PC-3 (cell line): Measurements from ENCODE around the gene CCDC169.

Experiments used
- EZH2 ChIP-seq: fragments of 300-600 bp; sonication (generic); IDR thresholded peaks from one replicate; pipeline ENCODE4 v1.6.1; 2017; ENCODE audit warnings: antibody characterized with exemption, mild to moderate bottlenecking, low read length; ENCODE audit not compliant: unreplicated experiment
- TF ChIP-seq, protein P1 (sequence below): fragments of 300-600 bp; sonication (generic); conservative IDR thresholded peaks from 2 replicates; pipeline ENCODE4 v1.5.1; 2017; ENCODE audit warnings: antibody characterized with exemption, low read depth, mild to moderate bottlenecking, low read length

DNA sequence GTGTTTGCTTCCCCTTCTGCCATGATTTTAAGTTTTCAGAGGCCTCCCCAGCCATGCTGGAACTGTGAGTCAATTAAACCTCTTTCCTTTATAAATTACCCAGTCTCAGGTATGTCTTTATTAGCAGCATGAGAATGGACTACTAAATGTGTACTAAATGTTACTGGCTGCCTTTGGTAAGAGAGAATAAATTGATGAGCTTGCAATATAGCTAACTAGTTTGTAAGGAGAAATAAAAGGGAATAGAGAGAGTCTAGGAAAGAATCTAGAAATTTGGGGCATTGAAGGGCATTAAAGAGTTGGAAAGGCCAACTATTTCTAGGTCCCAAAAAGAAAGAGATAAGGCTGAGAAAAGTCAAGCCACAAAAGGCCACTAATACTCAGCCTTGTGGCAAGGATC lies 77.7 kb downstream of the CCDC169 start:
- TF ChIP-seq, protein P1, sequence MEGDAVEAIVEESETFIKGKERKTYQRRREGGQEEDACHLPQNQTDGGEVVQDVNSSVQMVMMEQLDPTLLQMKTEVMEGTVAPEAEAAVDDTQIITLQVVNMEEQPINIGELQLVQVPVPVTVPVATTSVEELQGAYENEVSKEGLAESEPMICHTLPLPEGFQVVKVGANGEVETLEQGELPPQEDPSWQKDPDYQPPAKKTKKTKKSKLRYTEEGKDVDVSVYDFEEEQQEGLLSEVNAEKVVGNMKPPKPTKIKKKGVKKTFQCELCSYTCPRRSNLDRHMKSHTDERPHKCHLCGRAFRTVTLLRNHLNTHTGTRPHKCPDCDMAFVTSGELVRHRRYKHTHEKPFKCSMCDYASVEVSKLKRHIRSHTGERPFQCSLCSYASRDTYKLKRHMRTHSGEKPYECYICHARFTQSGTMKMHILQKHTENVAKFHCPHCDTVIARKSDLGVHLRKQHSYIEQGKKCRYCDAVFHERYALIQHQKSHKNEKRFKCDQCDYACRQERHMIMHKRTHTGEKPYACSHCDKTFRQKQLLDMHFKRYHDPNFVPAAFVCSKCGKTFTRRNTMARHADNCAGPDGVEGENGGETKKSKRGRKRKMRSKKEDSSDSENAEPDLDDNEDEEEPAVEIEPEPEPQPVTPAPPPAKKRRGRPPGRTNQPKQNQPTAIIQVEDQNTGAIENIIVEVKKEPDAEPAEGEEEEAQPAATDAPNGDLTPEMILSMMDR, result no peak
- no peak for TF ChIP-seq EZH2
